Measurements from ENCODE around the gene SMYD3. TPM values are rescaled to one million over a fixed set of nuclear protein-coding genes. Genes with fewer than 3 reads are reported as not detected.

The SMYD3 gene
- total RNA-seq, 1 experiment from 2014 or later: 25.5 TPM

- H4K91ac ChIP-seq (ENCODE audit: insufficient read length, low read depth, low read length): no peak overlapping the region
- no peak overlapping the region for H2BK12ac ChIP-seq (ENCODE audit: insufficient read length, low read depth, low read length)
- H4K8ac ChIP-seq (replicated peaks; ENCODE audit: insufficient read length, low read depth, low read length): no peak overlapping the region
- no peak overlapping the region for H2BK5ac ChIP-seq (ENCODE audit: insufficient read length, low read length)
- no peak overlapping the region for H3K18ac ChIP-seq (ENCODE audit: insufficient read length, low read depth, low read length)
- no peak overlapping the region for H3K4me3 Mint-ChIP-seq
- H2BK15ac ChIP-seq (ENCODE audit: low read depth, low read length): no peak overlapping the region
- H3K9me3 ChIP-seq (ENCODE audit: control insufficient read depth, low read depth, low read length): no peaks in the 10 kb centered on the region
- no peak overlapping the region for H3K56ac ChIP-seq (ENCODE audit: insufficient read length, low read depth, low read length)
- H3K79me1 ChIP-seq (ENCODE audit: insufficient read depth, low read depth, low read length, poor library complexity, severe bottlenecking): no peaks in the 10 kb centered on the region
- no peak overlapping the region for H3K14ac ChIP-seq (ENCODE audit: insufficient read depth, low read length)
- no peak overlapping the region for H3T11ph ChIP-seq (ENCODE audit: low read length)
- TF ChIP-seq CTCF (conservative IDR thresholded peaks at IDR 0.05): no peak
- H3K36me3 Mint-ChIP-seq (ENCODE audit: insufficient read depth in 1 of 3, low read depth in 3 of 3): no peaks in the 10 kb centered on the region
- no peak overlapping the region for H2BK120ac ChIP-seq (ENCODE audit: low read depth, low read length, poor library complexity, severe bottlenecking)
- no peaks in the 10 kb centered on the region for H3K27me3 Mint-ChIP-seq (ENCODE audit: low read depth)
- no peak overlapping the region for H3K4me2 ChIP-seq (ENCODE audit: insufficient read depth, insufficient read length, low read length)
- H2AFZ ChIP-seq (ENCODE audit: low read length): no peak overlapping the region
- no CpG with 5 or more reads among the region's 6 CpGs for WGBS (ENCODE audit: extremely low coverage, insufficient read length, low lambda C conversion rate)
- no peak overlapping the region for H2BK20ac ChIP-seq (ENCODE audit: low read depth, low read length, poor library complexity, severe bottlenecking)
- H3K23me2 ChIP-seq (ENCODE audit: insufficient read length, low read depth, low read length, poor library complexity, severe bottlenecking): no peaks in the 10 kb centered on the region
- no peaks in the 10 kb centered on the region for H3K27me3 ChIP-seq (ENCODE audit: insufficient read depth, low read length)
- H3K27ac Mint-ChIP-seq: no peak overlapping the region
- H4K20me1 ChIP-seq (ENCODE audit: control insufficient read depth, insufficient read depth, insufficient read length): no peaks in the 10 kb centered on the region
- no peaks in the 10 kb centered on the region for H3K9me3 Mint-ChIP-seq
- H3K23ac ChIP-seq (ENCODE audit: insufficient read length, low read depth, low read length): no peak overlapping the region
- no peaks in the 10 kb centered on the region; a peak in 1 of 4 replicates for H3K4me1 Mint-ChIP-seq
- H2AK5ac ChIP-seq (ENCODE audit: insufficient read length, low read length): no peak overlapping the region
- H3K27ac ChIP-seq (ENCODE audit: insufficient read length, low read depth, low read length): no peak overlapping the region
- no peaks in the 10 kb centered on the region for H3K79me2 ChIP-seq (ENCODE audit: insufficient read depth, low read length)
- H3K4me1 ChIP-seq (ENCODE audit: insufficient read depth, low read length): no peaks in the 10 kb centered on the region
- no peak overlapping the region for H3K9ac ChIP-seq (ENCODE audit: extremely low read depth, insufficient read length, low read length)
- no peak overlapping the region for H4K5ac ChIP-seq (ENCODE audit: insufficient read length, low read depth, low read length)
- no peak overlapping the region for H3K4ac ChIP-seq (ENCODE audit: low read depth, low read length)
- no peak for DNase-seq
Measured at GRCh38 chr1:245862812-245863540, 644.1 kb downstream of the SMYD3 start.

All from H9 (cell line).